ENCODE data around the gene TRMT44. TPM values are rescaled to one million over a fixed set of nuclear protein-coding genes. Genes with fewer than 3 reads are reported as not detected.

TRMT44 gene
- total RNA-seq (10 to 100 TPM in 8 of 9 donors, 1 to 10 TPM in 1; 9.8 to 26.2 (median 14.7) TPM), polyA plus RNA-seq (10 to 100 TPM in 1 of 3 donors, 1 to 10 TPM in 2; 6.0 to 12.9 (median 9.9) TPM)
- long read RNA-seq, donor 1, partial matches to known transcripts, result 0 of 2 reads
- long read RNA-seq, donor 1, other reads (novel, unspliced or antisense), result 0 of 2 reads
- long read RNA-seq, donor 2, result 0 reads
- long read RNA-seq, donor 3, result 0 reads
- long read RNA-seq, donor 4, partial matches to known transcripts, result 0 of 1 reads
- long read RNA-seq, donor 4, other reads (novel, unspliced or antisense), result 0 of 1 reads
- long read RNA-seq, donor 5, transcript TRMT44-201 (11 exons, 2,799 nt), result major isoform, 10 of 19 reads
- long read RNA-seq, donor 5, partial matches to known transcripts, result 1 of 19 reads
- long read RNA-seq, donor 5, other reads (novel, unspliced or antisense), result 8 of 19 reads
- long read RNA-seq, donor 6, result 0 reads
- long read RNA-seq, donor 7, result 0 reads
- long read RNA-seq, donor 8, result 0 reads
- long read RNA-seq, donor 9, result 0 reads
- long read RNA-seq, donor 10, partial matches to known transcripts, result 0 of 1 reads
- long read RNA-seq, donor 10, other reads (novel, unspliced or antisense), result 0 of 1 reads

GRCh38 chr4:8440492-8441311, at the start of gene TRMT44, which contains the start of gene ACOX3:
TRMT44 (plus strand) TSS chr4:8440777; CDS start chr4:8440823, 46 bp downstream.
ACOX3 (minus strand) TSS chr4:8440723; CDS start chr4:8416521, 24,202 bp downstream.
- Histone ChIP-seq H3K9me3 (replicated peaks in 1 of 3) (peaks cover 0 to 7% (median 0%) of the 10 kb centered on the region in 3 donors), H3K27me3 (no peaks in the 10 kb centered on the region), H3K27ac (peak within 1 kb of the TSS; percentile 92 to 98 (median 96)), H3K4me1 (replicated peaks in 1 of 2) (peaks cover 18 to 42% of the 10 kb centered on the region in 2 donors), H3K4me3 (peak within 1 kb of the TSS; percentile 46 to 91 (median 79)), H3K36me3 (replicated peaks in 1 of 2) (no peaks in the 10 kb centered on the region)
- peak; percentile 88 to 97 (median 94) for DNase-seq
- 0% methylated on average over 8 to 60 of the region's 60 CpGs for WGBS, 4 donors
- peak; percentile 6 to 61 for TF ChIP-seq POLR2A (IDR thresholded peaks at IDR 0.05)
- no peak for TF ChIP-seq CTCF (IDR thresholded peaks at IDR 0.05)
- intact Hi-C loops (cut with DNase I), result no loop called here

GRCh38 chr4:8391071-8391470, 49.5 kb upstream of the TRMT44 start:
- intact Hi-C loops (cut with DNase I), result no loop called here
- H3K36me3 ChIP-seq (replicated peaks in 1 of 2), result peaks cover 0 to 31% of the 10 kb centered on the region in 2 donors
- H3K27ac ChIP-seq, result no peak overlapping the region

GRCh38 chr4:8391972-8392371, 48.6 kb upstream of the TRMT44 start:
- Histone ChIP-seq H3K4me3 (no peak overlapping the region), H3K36me3 (replicated peaks in 1 of 2) (peaks cover 0 to 26% of the 10 kb centered on the region in 2 donors), H3K27ac (peak overlapping the region in 2 of 5 donors; percentile 11 to 47), H3K9me3 (replicated peaks in 1 of 3) (no peaks in the 10 kb centered on the region), H3K4me1 (replicated peaks in 1 of 2) (peaks cover 16 to 33% of the 10 kb centered on the region in 2 donors), H3K27me3 (no peaks in the 10 kb centered on the region)
- 56 to 95% (median 73%) methylated on average over 6 to 9 of the region's 9 CpGs for WGBS, 4 donors
- peak in 6 of 7 donors; percentile 32 to 73 (median 54) for DNase-seq
- no peak for TF ChIP-seq POLR2A (IDR thresholded peaks at IDR 0.05)
- TF ChIP-seq CTCF (IDR thresholded peaks at IDR 0.05), result peak in 1 of 6 experiments; percentile 9
- intact Hi-C loops (cut with DNase I), result no loop called here

More at GRCh38 chr4:8391071-8391470, 49.5 kb upstream of the TRMT44 start:
- DNase-seq, result no peak
- Histone ChIP-seq H3K4me1 (replicated peaks in 1 of 2) (peaks cover 16 to 33% of the 10 kb centered on the region in 2 donors), H3K27me3 (no peaks in the 10 kb centered on the region), H3K9me3 (replicated peaks in 1 of 3) (no peaks in the 10 kb centered on the region), H3K4me3 (no peak overlapping the region)
- TF ChIP-seq CTCF (IDR thresholded peaks at IDR 0.05) (no peak), POLR2A (IDR thresholded peaks at IDR 0.05) (no peak)
- WGBS, 4 donors, result 93 to 96% (median 96%) methylated on average over 7 of the region's 7 CpGs

Measured in adrenal gland (tissue), 19 donors.